Activated T-cell treated with anti-CD3 and anti-CD28 coated beads, Interleukin-2, amount 50 U/mL, for 24 hours (primary cell): ENCODE results near the gene BLOC1S2.

Experiments
- DNase-seq: peaks from one replicate; pipeline ENCODE4 v3.0.0-alpha.2; 2020
- H3K27ac Mint-ChIP-seq: 2 replicates; pipeline ENCODE4 v1.8.0; 2020; ENCODE audit warnings: mild to moderate bottlenecking, mixed read lengths
- H3K27me3 Mint-ChIP-seq: 2 replicates; pipeline ENCODE4 v1.8.0; 2020; ENCODE audit warnings: mixed read lengths
- H3K36me3 Mint-ChIP-seq: 2 replicates; pipeline ENCODE4 v1.8.0; 2020; ENCODE audit warnings: low read depth, mixed read lengths
- H3K4me1 Mint-ChIP-seq: 2 replicates; pipeline ENCODE4 v1.8.0; 2020; ENCODE audit warnings: low read depth, mixed read lengths
- H3K4me3 Mint-ChIP-seq: 2 replicates; pipeline ENCODE4 v1.8.0; 2020; ENCODE audit warnings: mild to moderate bottlenecking, moderate library complexity, mixed read lengths
- H3K9me3 Mint-ChIP-seq: 2 replicates; pipeline ENCODE4 v1.8.0; 2020; ENCODE audit warnings: mixed read lengths

BLOC1S2 gene

DNA sequence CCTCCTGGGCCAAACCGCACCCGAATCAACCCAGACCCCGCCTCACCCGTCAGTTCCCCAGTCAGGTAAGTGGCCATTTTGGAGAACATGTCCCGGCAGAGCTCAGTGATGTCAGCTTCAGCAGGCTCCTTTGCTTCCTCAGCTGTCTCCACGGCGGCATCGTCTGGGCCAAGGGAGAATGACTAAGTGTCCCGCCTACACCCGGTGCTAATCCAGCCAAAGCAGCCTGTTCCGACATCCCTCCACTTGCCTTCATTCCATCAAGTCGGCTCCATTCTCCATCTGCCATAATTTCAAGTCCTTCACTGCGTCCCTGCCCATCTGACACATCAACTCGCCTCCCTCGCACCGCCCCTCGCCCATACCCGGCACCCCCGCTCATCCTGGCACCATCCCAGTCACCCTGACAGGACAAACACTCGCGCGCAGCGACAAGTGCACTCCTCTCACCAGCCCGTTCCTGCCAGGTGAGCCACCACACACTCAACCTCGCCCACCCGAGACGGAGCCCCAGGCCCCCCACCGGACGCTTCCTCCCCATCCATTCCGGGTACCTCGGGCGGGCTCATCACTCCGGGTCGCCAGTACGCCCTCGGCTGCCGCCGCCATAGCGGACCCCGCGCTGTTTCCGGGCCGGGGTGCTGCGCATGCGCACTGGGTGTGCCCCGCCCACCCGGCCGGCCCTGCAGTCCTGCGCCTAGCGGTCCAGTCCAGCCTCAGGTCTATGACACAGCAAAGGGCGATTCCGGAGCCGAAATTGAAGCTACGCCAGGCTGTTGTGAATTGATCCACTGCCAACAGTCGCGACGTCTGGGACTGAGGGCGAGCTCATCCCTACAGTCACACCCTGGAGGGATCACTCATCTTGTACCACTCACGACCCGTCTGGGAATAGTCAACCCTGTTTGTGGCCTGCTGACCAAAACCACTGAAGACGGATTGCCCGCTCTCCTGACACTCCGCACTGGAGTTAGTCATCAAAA lies at the start of gene BLOC1S2:
Gene BLOC1S2 (minus strand): TSS at position 630 of the 983 bp plus-strand sequence. CDS start 21 bp downstream, at position 609.
- Mint-ChIP-seq H3K4me1 (peaks cover 28% of the 10 kb centered on the region), H3K4me3 (peak within 1 kb of the TSS; percentile 96), H3K36me3 (peaks cover 19% of the 10 kb centered on the region), H3K27ac (peak within 1 kb of the TSS; percentile 99), H3K9me3 (no peaks in the 10 kb centered on the region), H3K27me3 (no peaks in the 10 kb centered on the region)
- peak; percentile 96 for DNase-seq

- Mint-ChIP-seq H3K36me3 (no peaks in the 10 kb centered on the region), H3K4me1 (no peaks in the 10 kb centered on the region), H3K9me3 (no peaks in the 10 kb centered on the region), H3K27ac (no peak overlapping the region), H3K4me3 (no peak overlapping the region), H3K27me3 (peaks cover 5% of the 10 kb centered on the region)
- no peak for DNase-seq
Observed at GRCh38 chr10:100334762-100335161, 48.3 kb upstream of the BLOC1S2 start.

DNA sequence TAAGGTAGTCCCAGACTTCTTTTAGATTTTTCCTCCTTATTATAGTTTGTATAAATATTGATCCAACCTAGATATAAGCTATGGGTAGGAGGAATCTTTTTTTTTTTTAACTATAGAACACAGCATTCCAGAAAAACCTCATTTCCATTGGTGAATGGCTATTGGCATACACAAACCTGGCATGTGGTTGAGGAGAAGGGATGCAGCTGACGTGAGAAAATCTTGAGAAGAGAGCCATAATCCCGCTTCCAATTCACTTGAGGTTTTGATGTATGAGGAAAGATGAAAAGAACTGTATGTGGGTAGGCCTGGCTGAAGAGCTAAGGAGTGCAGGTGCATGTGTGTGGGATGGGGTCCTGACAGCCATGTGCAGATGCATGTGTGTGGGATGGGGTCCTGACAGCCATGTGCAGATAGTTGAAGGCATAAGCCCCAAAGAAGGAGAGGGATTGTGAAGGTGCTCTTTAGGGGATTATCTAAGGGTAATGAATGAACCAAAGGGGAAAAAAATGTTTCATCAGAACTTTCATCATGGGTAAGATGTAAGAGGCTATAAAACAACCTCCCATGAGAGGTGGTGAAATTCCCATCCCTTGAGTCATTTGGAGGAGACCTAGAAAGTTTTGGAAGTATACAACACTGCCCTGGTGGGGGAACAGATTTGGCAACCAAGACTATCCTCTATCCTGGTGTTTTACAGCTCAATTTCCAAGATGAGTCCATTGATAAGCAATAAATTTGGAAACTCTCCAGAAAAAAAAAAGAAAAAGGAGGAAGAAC lies 47.4 kb upstream of the BLOC1S2 start:
- H3K9me3 Mint-ChIP-seq: no peaks in the 10 kb centered on the region
- H3K4me3 Mint-ChIP-seq: no peak overlapping the region
- no peak overlapping the region for H3K27ac Mint-ChIP-seq
- DNase-seq: no peak
- no peaks in the 10 kb centered on the region for H3K4me1 Mint-ChIP-seq
- H3K27me3 Mint-ChIP-seq: peaks cover 5% of the 10 kb centered on the region
- H3K36me3 Mint-ChIP-seq: no peaks in the 10 kb centered on the region

GRCh38 chr10:100333106-100333505 lies 46.6 kb upstream of the BLOC1S2 start:
- no peaks in the 10 kb centered on the region for H3K36me3 Mint-ChIP-seq
- H3K9me3 Mint-ChIP-seq: no peaks in the 10 kb centered on the region
- no peak overlapping the region for H3K4me3 Mint-ChIP-seq
- H3K27me3 Mint-ChIP-seq: peaks cover 5% of the 10 kb centered on the region
- DNase-seq: no peak
- no peak overlapping the region for H3K27ac Mint-ChIP-seq
- H3K4me1 Mint-ChIP-seq: no peaks in the 10 kb centered on the region

DNA sequence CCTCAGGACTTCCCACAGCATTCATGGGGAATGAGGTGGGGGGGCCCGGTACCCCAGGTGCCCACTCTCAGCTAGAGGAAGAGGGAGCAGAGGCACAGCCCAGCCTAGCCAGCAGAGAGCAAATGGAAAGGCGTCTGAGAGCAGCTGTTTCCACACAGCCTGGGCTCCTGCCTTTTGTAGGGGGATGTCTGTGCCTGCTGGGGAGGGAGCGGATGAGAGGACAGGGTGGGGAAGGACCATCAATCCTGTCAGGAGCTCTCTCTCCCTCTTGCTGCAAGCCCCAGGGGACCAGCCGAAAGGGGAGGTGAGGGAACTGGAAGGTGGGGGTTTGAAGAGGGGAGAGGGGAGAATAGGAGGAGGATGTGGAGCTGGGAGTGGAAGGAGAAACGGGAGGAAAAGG lies 43.6 kb upstream of the BLOC1S2 start, which contains the start of gene PKD2L1:
Gene PKD2L1 (minus strand): TSS at position 150 of the 400 bp plus-strand sequence. CDS start 125 bp downstream, at position 25.
- H3K27me3 Mint-ChIP-seq: peaks cover 5% of the 10 kb centered on the region
- H3K4me1 Mint-ChIP-seq: peaks cover 15% of the 10 kb centered on the region
- no peak within 1 kb of the TSS for H3K4me3 Mint-ChIP-seq
- no peaks in the 10 kb centered on the region for H3K9me3 Mint-ChIP-seq
- no peaks in the 10 kb centered on the region for H3K36me3 Mint-ChIP-seq
- no peak within 1 kb of the TSS for H3K27ac Mint-ChIP-seq
- no peak for DNase-seq

GRCh38 chr10:100328198-100328597 lies 41.7 kb upstream of the BLOC1S2 start:
- Mint-ChIP-seq H3K36me3 (no peaks in the 10 kb centered on the region), H3K9me3 (no peaks in the 10 kb centered on the region), H3K4me3 (no peak overlapping the region), H3K4me1 (peaks cover 15% of the 10 kb centered on the region), H3K27ac (no peak overlapping the region), H3K27me3 (peaks cover 3% of the 10 kb centered on the region)
- no peak for DNase-seq

DNA sequence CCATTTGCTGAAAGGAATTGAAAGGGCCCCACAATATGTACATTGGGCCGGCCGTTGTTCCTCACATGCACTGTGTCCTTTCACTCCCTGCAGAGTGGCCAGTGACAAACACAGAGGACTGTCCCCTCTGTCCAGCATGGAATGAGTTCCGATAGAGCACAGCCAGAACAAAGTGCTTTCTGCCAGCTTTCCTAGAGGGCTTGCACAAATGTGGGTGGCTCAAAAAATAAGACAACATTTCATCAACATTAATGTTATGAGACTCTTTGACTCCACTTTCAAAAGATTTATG lies 41.2 kb upstream of the BLOC1S2 start:
- peaks cover 3% of the 10 kb centered on the region for H3K27me3 Mint-ChIP-seq
- H3K9me3 Mint-ChIP-seq: no peaks in the 10 kb centered on the region
- H3K27ac Mint-ChIP-seq: no peak overlapping the region
- no peak for DNase-seq
- peaks cover 15% of the 10 kb centered on the region for H3K4me1 Mint-ChIP-seq
- H3K36me3 Mint-ChIP-seq: no peaks in the 10 kb centered on the region
- H3K4me3 Mint-ChIP-seq: no peak overlapping the region

- no peaks in the 10 kb centered on the region for H3K36me3 Mint-ChIP-seq
- H3K27ac Mint-ChIP-seq: peak overlapping the region; percentile 83
- peaks cover 3% of the 10 kb centered on the region for H3K27me3 Mint-ChIP-seq
- DNase-seq: no peak
- peaks cover 15% of the 10 kb centered on the region for H3K4me1 Mint-ChIP-seq
- no peak overlapping the region for H3K4me3 Mint-ChIP-seq
- H3K9me3 Mint-ChIP-seq: no peaks in the 10 kb centered on the region
Observed at GRCh38 chr10:100327007-100327717, 40.7 kb upstream of the BLOC1S2 start.

DNA sequence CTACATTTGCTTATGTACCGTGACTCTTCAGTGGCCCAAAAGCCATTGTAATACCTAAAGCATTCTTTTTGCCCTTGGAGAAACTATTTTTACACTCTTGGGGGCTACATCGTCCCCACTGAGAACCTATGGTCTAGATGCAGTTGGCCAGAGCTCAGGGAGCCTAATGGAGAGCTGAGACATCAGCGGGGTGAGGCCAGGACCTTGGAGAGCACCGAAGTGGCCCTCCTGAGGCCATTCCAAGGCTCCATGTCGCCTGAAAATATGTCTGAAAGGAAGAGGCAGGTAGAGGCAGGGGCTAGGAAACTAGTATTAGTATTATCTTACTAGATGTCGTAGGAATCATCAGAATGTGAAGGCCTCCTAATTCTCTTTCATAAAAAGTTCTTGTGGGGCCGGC lies 38.7 kb upstream of the BLOC1S2 start:
- no peaks in the 10 kb centered on the region for H3K36me3 Mint-ChIP-seq
- H3K27ac Mint-ChIP-seq: no peak overlapping the region
- peaks cover 2% of the 10 kb centered on the region for H3K27me3 Mint-ChIP-seq
- no peak overlapping the region for H3K4me3 Mint-ChIP-seq
- H3K4me1 Mint-ChIP-seq: peaks cover 15% of the 10 kb centered on the region
- DNase-seq: no peak
- no peaks in the 10 kb centered on the region for H3K9me3 Mint-ChIP-seq

GRCh38 chr10:100319707-100320402 lies 33.4 kb upstream of the BLOC1S2 start:
- Mint-ChIP-seq H3K27me3 (peaks cover 27% of the 10 kb centered on the region), H3K27ac (no peak overlapping the region), H3K36me3 (no peaks in the 10 kb centered on the region), H3K4me1 (no peaks in the 10 kb centered on the region), H3K9me3 (no peaks in the 10 kb centered on the region), H3K4me3 (no peak overlapping the region)
- DNase-seq: no peak

- no peaks in the 10 kb centered on the region for H3K36me3 Mint-ChIP-seq
- H3K4me3 Mint-ChIP-seq: no peak overlapping the region
- no peak overlapping the region for H3K27ac Mint-ChIP-seq
- H3K4me1 Mint-ChIP-seq: no peaks in the 10 kb centered on the region
- peaks cover 33% of the 10 kb centered on the region for H3K27me3 Mint-ChIP-seq
- no peak for DNase-seq
- no peaks in the 10 kb centered on the region for H3K9me3 Mint-ChIP-seq
Observed at GRCh38 chr10:100318207-100318606, 31.7 kb upstream of the BLOC1S2 start.

DNA sequence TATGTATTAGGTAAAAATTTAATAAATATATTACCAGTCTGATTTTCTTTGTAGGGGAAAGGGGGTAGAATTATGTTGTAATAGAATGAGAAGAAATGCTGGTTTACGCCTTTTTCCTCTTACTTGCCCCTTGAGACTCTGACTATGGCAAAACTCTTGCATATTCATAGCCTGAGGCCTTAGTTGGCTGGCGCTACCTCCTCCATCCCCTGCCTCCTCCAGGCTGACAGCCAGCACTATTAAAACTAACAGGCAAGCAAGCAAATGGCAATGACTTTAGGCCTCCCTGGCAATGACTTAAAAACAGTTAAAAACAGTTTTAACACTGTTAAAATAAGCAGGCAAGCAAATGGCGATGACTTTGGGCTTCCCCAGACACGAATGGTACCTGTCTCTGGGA lies 29.1 kb upstream of the BLOC1S2 start:
- no peaks in the 10 kb centered on the region for H3K4me1 Mint-ChIP-seq
- H3K9me3 Mint-ChIP-seq: no peaks in the 10 kb centered on the region
- no peak overlapping the region for H3K4me3 Mint-ChIP-seq
- peaks cover 48% of the 10 kb centered on the region for H3K27me3 Mint-ChIP-seq
- no peak for DNase-seq
- no peaks in the 10 kb centered on the region for H3K36me3 Mint-ChIP-seq
- no peak overlapping the region for H3K27ac Mint-ChIP-seq

DNA sequence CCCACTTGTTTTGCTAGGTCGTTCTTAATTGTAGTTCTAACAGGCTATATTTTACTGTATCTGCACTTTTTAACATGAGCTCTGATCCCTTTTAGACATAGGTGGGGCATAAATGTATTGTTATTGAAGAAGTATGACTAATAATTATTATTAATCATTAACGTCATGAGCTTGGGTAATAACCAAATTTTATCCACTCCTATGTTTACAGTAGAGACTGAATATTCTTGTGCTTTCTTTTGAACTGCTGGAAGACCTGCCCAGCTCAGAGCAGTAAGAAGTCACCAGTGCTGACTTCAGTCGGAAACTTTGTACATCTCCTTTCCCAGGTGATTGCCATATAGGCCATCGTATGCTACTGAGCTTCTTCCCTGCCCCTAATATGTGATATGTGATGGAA lies 24.8 kb upstream of the BLOC1S2 start:
- Mint-ChIP-seq H3K4me1 (no peaks in the 10 kb centered on the region), H3K36me3 (no peaks in the 10 kb centered on the region), H3K9me3 (no peaks in the 10 kb centered on the region), H3K4me3 (no peak overlapping the region), H3K27me3 (peaks cover 44% of the 10 kb centered on the region), H3K27ac (no peak overlapping the region)
- DNase-seq: no peak

- no peak overlapping the region for H3K4me3 Mint-ChIP-seq
- DNase-seq: no peak
- no peaks in the 10 kb centered on the region for H3K36me3 Mint-ChIP-seq
- no peak overlapping the region for H3K27ac Mint-ChIP-seq
- H3K9me3 Mint-ChIP-seq: no peaks in the 10 kb centered on the region
- H3K4me1 Mint-ChIP-seq: no peaks in the 10 kb centered on the region
- H3K27me3 Mint-ChIP-seq: peaks cover 56% of the 10 kb centered on the region
Observed at GRCh38 chr10:100307684-100308083, 21.2 kb upstream of the BLOC1S2 start.
